GM21576 (cell line): ENCODE data around the gene KLF2.
"Not testable (repeated sequence)": the region's sequence is repeated elsewhere in the genome, so short reads cannot be mapped to it uniquely, and the experiment has no call there.

Source experiments
- ATAC-seq: cut with Tn5 transposase; IDR thresholded peaks from one replicate; pipeline ENCODE4 v1.9.1; 2021; ENCODE audit warnings: mild to moderate bottlenecking, moderate library complexity; ENCODE audit not compliant: unreplicated experiment

KLF2 gene

DNA sequence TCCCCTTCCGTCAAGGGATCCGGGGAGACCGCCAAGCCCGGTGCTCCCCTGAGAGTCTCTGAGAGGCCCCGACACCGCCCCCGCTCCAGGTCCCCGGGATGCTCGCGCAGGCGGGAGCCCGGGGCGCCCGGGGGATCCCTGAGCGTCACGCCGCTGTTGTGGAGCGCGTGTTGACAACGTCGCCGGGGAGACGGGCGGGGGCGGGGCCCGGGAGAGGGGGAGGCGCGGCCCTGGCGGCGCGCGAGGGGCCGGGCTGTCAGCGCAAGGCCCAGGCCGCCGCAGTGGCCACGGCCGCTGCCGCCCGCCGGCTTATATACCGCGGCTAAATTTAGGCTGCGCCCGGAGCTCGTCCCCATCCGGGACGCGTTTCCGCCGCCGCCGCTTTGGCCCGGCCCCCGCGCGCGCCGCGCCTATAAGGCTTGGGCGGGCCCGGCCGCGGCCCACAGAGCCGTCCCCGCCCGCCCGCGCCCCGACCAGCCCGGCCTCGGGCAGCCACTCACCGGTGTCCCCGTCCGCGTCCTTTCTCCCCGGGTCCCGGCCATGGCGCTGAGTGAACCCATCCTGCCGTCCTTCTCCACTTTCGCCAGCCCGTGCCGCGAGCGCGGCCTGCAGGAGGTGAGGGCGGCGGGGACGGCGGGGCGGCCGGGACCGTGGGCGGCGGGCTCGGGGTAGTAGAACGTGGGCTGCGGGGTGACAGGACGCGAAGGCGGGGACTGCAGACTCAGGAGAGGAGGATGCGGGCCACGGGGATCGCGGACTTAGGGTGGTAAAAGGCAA, at the start of gene KLF2:
TSS of gene KLF2 (plus strand) at position 443 of the 777 bp plus-strand sequence. CDS start at position 541, 98 bp downstream.
- ATAC-seq: peak; percentile 59

DNA sequence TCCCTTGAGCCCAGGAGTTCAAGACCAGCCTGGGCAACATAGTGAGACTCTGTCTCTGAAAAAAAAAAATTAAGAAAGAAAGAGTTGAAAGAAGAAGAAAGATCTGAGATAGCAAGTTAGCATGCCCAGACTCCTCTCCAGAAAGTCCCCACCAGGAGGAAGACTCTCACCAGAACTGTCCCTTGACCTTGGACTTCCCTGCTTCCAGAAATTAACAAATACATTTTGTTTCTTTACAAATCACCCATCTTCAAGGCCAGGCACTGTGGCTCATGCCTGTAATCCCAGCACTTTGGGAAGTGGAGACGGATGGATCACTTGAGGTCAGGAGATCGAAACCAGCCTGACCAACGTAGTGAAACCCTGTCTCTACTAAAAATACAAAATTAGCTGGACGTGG, 44.3 kb upstream of the KLF2 start:
- no peak for ATAC-seq

DNA sequence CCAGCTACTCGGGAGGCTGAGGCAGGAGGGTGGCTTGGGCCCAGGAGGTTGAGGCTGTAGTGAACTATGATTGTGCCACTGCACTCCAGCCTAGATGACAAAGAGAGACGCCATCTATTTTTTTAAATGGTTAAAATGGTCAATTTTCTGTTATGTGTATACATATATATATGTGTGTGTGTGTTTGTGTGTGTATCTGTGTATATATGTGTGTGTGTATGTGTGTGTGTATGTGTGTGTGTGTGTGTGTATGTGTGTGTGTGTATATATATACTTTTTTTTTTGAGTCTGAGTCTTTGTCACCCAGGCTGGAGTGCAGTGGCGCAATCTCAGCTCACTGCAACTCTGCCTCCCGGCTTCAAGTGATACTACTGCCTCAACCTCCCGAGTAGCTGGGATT, 42.9 kb upstream of the KLF2 start:
- no peak for ATAC-seq

DNA sequence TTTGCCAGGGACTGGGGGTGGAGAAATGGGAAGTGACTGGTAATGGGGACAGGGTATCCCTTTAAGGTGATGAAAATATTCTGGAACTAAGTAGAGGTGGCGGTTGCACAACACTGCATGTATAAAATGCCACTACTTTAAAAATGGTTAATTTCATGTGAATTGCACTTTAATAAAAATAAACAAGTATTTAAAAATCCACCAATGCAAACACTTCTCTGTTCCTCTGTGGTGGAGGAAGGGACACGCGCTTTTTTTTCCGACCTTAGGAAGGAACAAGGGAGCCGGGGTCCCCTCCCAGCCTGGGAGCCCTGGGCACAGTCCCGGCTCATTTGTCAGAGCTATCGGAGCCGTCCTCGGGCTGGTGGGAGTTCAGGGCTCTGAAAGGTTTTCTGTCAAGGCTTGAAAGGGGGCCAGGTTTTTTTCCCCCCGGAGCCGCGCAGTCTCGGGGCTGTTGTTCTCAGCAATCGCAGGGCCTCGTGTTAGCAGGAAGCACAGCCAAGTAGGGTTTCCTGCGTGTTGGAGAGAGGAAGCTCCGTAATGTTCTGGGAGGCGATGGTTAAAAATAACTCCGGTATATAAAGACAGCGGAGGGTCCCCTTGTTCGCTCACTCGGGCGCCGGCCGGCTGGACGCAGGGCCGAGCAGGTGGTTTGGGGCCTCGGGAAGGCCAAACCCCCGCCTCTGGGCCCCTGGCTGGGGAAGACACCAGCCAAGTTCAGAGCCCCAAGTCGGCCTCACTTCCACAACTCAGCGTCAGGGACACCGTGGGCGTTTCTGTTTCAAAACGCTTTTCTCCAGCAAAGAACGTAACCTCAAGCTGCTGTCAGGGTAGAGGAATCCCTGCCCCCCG, 41.2 kb upstream of the KLF2 start:
- ATAC-seq: no peak

DNA sequence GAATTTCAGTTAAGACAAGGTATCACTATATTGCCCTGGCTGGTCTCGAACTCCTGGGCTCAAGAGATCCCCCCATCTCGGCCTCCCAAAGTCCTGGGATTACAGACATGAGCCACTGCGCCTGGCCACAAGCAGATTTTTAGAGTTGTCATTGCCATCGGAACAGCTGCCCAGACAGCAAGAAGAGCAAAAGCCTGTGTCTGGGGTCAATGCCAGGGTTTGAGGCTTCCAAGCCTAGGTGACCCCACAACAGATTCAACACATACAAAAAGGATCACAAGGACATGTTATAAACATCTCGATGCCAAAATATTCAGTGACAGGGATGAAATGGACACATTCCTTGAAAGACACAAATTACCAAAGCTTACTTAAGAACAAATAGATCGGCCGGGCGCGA, 40.1 kb upstream of the KLF2 start:
- no peak for ATAC-seq

DNA sequence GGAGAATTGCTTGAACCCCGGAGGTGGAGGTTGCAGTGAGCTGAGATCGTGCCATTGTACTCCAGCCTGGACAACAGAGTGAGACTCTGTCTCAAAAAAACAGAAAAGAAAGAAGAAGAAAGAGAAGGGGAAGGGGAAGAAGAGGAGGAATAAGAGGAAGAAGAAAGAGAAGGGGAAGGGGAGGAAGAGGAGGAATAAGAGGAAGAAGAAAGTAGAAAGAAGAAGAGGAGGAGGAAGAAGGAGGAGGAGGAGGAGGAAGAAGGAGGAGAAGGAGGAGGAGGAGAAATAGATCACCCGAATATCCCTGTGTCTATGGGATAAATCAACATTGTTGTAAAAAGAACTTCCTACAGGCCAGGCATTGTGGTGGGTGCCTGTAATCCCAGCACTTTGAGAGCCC, 39.5 kb upstream of the KLF2 start:
- ATAC-seq: not testable (repeated sequence)

DNA sequence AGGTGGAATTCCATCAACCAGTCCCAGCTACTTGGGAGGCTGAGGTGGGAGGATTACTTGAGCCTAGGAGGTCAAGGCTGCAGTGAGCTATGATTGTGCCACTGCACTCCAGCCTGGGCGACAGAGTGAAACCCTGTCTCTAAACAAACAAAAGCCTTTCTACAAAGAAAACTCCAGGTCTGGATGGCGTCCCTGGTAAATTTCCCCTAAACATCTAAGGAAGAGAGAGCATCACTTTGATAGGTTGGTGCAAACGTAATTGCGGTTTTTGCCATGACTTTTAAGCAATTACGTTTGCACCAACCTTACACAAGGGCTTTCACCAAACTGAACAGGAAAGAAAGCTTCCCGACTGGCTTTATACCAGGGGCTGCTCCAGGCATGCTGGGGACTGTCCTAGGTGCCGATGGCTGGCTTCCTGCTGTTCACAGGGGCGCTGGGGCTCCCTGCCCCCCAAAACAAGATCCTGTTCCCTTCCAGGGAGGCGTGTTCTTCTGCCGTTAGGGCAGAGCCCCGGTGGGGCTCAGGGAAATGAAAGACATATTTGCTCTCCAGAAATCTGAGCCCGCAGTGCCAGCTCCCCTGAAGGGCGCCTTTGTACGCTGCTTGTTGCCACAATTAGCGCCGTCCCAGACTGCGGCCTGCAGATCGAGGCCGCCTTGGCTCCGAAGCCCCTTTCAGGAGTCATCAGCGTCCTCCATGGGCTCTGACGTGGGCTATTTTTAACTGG, 38.7 kb upstream of the KLF2 start:
- no peak for ATAC-seq

DNA sequence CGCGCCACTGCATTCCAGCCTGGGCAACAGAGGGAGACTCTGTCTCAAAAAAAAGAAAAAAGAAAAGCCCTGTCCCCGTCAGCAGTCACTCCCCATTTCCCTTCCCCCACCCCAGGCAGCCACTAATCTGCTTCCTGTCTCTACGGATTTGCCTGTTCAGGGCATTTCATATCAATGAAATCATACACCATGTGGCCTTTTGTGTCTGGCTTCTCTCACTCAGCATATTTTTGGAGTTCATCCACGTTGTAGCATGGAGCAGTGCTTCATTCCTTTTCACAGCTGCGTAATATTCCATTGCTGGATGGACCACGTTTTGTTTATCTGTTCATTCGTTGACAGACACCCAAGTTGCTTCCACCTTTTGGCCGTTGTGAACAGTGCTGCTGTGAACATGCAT, 36.1 kb upstream of the KLF2 start:
- no peak for ATAC-seq

DNA sequence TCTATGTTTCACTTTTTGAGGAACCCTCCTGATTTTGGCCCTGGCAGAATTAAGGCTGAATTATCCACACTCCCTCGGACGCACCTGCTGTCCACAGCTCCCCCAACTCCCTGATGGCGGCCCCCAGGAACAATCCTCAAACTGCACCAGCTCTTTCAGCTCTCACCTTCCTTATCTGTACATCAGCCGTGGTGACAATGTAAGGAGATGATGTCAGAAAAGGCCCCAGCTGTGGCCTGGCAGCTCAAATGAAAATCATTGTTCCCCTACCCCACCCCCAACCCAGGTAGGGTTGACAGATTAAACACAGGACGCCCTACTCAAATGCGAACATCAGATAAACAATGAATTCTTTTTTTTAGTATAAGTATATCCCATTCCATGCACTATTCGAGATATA, 35.0 kb upstream of the KLF2 start:
- no peak for ATAC-seq

DNA sequence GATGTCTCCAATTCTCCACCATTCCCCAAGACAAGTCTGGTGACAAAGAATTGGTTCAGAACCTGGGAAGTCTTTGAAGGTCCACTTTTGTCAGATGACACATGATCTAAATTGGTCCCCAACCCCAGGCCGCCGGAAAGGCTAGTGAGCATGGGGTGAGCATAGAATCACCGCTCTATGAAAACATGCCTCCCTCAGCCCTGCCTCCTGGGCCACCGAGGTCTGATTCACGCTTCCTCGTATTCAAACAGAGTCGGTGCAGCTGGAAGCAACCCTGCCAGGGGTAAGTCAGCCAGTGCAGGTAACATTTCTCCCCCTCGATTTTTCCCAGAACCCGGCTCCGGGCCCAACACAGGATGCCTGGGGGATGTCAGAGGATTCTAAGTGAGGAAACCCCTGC, 33.9 kb upstream of the KLF2 start:
- ATAC-seq: no peak

DNA sequence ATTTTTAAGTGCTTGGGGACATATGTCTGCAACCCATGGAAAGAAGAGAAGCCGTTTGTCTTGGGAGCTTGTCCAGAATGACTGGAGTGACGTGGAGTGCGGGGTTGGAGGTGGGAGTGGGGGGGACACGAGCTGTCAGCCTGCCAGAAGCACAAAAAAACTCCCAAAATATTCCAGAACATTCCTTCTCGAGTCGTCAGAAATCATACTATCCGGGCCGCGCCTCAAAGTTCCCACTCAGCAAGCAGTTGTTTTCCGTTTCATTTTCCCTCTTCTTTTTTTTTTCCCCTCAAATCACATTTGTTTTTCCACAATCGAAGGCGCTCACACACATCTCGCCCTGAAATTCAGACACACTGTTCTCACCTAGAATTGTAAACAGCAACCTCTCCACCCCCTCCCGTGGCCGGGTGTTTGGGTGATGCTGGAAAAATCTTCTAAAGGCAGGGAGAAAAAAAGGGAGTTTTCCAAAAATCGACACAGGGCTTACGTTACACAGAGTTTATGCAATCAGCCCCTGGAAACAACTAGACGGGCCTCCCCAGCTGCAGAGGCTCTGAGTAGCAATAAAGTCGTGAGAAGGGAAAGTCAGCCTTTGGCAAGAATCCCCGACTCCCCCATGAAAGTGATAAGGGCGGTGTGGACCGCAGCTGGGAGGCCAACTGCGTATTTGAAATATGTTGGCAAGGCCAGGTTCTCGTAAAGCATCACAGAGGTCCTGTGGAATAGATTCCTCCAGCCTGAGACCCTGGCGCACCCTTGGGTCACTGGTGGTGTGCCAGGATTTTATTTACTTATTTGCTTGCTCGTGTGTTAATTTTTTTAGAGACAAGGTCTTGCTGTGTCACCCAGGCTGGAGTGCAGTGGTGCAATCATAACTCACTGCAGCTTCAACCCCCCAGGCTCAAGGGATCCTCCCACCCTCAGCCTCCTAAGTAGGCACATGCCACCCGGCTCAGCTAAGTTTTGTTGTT, 31.2 kb upstream of the KLF2 start:
- no peak for ATAC-seq

DNA sequence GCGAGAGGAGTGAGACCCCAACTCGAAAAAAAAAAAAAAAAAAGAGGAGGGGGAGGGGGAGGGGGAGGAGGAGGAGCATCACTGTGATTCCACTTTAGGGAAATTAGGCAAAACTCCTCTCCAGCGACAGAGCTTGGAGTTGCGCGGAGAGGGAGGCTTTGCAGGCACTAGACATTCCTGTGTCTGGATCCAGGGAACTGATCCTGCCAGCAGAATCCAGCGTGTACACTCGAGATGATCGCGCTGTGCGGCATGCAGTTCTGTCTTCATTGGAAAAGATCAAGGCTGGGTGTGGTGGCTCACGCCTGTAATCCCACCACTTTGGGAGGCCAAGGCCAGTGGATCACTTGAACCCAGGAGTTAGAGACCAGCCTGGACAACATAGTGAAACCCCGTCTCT, 29.6 kb upstream of the KLF2 start:
- no peak for ATAC-seq

DNA sequence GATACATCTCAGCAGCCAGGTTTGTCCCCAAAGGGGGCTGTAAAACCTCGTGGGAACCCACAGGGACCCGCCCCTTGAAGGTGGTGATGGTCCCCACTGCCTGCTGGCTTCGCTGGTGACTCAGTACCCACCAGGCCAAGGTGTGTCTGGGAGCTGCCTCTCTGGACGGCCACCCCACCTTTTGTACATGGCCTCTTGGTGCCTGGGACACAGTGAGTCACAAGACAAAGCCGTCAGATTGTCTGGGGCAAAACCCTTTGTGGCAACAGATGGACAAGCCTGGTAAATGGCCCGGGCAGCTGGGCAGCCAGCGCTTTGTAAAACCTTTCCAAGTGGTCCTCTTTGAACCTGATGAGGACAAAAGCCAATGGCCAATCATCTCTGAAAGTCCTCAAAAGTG, 27.9 kb upstream of the KLF2 start:
- ATAC-seq: no peak

DNA sequence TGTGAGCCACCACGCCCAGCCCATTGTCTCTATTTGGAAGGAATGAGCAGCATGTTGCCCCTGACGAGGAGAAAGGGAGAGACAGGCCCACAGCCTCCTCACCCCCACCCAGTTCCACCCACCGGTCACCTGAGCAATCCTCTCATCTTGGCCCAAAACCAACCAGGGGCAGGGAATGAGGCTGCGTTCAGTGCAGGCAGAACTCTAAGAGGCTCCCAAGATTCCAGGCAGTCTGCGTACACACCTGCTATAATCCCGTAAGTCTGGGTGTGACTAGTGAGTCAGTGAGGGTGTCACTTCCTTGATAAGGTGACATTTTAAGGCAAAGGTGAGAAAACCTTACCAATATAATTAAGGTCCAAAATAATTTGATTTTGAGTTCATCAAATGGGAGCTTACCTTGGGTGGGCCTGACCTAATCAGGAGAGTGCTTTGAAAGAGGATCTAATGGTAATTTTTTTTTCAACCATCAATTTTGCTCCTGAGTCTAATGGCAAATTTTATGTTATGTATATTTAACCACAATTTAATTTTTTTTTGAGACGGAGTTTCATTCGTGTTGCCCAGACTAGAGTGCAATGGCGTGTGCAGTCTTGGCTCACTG, 26.9 kb upstream of the KLF2 start:
- ATAC-seq: no peak

DNA sequence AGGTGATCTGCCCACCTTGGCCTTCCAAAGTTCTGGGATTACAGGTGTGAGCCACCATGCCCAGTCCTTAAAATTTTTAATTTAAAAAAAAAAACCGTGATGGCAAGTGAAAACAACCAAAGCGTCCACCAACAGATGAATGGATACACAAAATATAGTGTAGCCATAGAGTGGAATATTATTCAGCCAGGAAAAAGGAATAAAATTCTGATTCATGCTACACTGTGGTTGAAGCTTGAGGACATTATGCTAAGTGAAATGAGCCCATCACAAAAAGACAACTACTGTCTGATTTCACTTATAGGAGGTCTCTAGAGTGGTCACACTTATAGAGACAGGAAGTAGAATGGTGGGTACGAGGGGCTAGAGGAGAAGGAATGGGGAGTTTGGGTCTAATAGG, 26.3 kb upstream of the KLF2 start:
- no peak for ATAC-seq

DNA sequence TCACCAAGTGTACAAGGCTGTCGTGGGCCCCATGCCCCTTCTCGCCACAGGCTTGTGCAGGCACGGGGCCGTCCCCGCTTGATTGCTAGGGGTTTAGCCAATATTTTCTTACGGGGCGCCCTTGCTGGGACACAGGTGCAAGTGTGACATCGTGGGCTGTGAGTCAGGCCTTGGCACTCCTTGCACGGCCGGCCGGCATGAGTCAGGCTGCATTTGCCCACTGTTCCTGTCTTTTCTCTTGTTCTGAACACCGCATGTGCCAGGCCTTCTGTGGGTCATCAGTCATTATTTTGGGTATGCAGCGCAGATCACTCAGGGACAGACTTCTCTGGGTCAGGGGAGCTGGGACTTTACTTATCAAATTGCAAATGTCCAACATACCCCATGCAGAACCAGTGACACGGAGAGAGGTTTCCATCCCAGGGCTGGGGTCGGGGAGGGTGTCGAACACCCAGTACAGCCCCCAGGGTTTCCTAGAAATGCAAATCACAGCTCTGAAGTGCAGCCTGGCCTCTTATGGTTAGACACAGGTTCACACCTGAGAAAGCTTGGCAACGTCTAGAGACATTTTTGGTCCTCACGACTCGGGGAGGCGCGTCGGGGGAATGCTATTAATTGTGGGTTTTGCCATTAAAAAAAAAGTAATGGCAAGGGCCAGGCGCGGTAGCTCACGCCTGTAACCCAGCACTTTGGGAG, 22.5 kb upstream of the KLF2 start:
- no peak for ATAC-seq

DNA sequence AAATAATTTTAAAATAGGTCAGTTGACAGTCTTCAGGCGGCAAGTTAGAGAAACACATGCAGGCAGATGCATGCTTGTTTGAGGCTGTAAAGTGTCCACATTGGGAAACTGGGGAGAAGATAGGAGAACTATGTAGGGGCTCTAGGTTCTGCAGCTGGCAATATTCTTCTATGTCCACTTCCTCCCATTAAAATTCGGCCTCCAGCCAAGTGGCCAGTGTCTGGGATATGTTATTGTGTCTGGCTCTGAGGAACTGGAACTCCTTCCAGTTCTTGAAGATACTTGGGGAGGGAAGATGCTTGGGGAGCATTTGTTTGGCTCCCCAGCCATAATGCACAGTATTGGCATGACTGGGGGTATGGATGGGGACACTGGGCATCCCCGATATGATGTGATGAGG, 20.9 kb upstream of the KLF2 start:
- ATAC-seq: no peak

DNA sequence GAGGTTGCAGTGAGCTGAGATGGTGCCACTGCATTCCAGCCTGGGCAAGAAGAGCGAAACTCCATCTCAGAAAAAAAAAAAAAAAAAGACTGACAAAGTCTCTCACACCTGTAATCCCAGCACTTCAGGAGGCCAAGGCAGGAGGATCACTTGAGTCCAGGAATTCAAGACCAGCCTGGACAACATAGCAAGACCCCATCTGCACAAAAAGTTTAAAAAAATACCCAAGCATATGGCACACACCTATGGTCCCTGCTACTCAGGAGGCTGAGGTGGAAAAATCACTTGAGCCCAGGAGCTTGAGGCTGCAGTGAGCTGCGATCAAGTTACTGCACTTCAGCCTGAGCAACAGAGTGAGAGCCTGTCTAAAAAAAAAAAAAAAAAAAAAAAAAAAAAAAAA, 20.1 kb upstream of the KLF2 start:
- ATAC-seq: not testable (repeated sequence)

DNA sequence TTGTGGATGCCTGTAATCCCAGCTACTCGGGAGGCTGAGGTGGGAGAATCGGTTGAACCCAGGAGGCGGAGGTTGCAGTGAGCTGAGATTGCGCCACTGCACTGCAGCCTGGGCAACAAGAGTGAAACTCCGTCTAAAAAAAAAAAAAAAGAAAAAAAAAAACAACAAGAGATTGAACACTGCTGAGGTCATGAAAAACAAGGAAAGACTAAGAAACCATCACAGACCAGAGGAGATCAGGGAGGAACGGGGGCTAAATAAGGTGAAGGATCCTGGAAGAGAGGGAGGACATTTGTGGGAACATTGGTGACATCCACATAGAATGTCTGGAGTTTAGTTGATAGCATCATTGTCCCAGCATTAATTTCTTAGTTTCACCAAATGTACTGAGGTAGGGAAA, 19.6 kb upstream of the KLF2 start:
- ATAC-seq: not testable (repeated sequence)
